Measurements from ENCODE around the gene SFMBT2.
"Not testable (repeated sequence)": the region's sequence is repeated elsewhere in the genome, so short reads cannot be mapped to it uniquely, and the experiment has no call there.

- TF ChIP-seq SUZ12 (IDR thresholded peaks at IDR 0.05; ENCODE audit: extremely low read depth, insufficient read depth, insufficient read length); YY1 (IDR thresholded peaks at IDR 0.05; ENCODE audit: insufficient read depth, insufficient read length): not testable (repeated sequence)
Measured at GRCh38 chr10:7184116-7184515, 226.7 kb downstream of the SFMBT2 start.

Measured in NT2/D1 (cell line).